KOPT-K1 (cell line): ENCODE measurements around the gene FMNL2.

Experiments
- H3K27ac ChIP-seq: fragments of 200-600 bp; sonication (generic); 2 replicates; pipeline ENCODE4 v1.5.1; 2016; ENCODE audit warnings: antibody characterized with exemption, mild to moderate bottlenecking, low read depth, low read length; ENCODE audit not compliant: poor library complexity, severe bottlenecking
- H3K36me3 ChIP-seq: fragments of 200-600 bp; sonication (generic); 2 replicates; pipeline ENCODE4 v1.5.1; 2017; ENCODE audit warnings: antibody characterized with exemption, mild to moderate bottlenecking, low read length, moderate library complexity; ENCODE audit not compliant: insufficient read depth
- H3K9me3 ChIP-seq: fragments of 200-600 bp; sonication (generic); 2 replicates; pipeline ENCODE4 v1.5.1; 2017; ENCODE audit warnings: antibody characterized with exemption, low read length, mild to moderate bottlenecking; ENCODE audit not compliant: insufficient read depth, poor library complexity, severe bottlenecking

FMNL2 gene

GRCh38 chr2:152623775-152624174 is 288.8 kb downstream of the FMNL2 start:
- no peak overlapping the region for H3K27ac ChIP-seq
- no peaks in the 10 kb centered on the region for H3K9me3 ChIP-seq
- H3K36me3 ChIP-seq: no peaks in the 10 kb centered on the region

- Histone ChIP-seq H3K27ac (no peak overlapping the region), H3K36me3 (no peaks in the 10 kb centered on the region), H3K9me3 (no peaks in the 10 kb centered on the region)
These were observed 289.8 kb downstream of the FMNL2 start for GRCh38 chr2:152624805-152625204.

GRCh38 chr2:152626911-152627339 is 292.0 kb downstream of the FMNL2 start:
- H3K36me3 ChIP-seq: no peaks in the 10 kb centered on the region
- H3K9me3 ChIP-seq: no peaks in the 10 kb centered on the region
- H3K27ac ChIP-seq: no peak overlapping the region

- Histone ChIP-seq H3K27ac (no peak overlapping the region), H3K9me3 (no peaks in the 10 kb centered on the region), H3K36me3 (no peaks in the 10 kb centered on the region)
These were observed 292.5 kb downstream of the FMNL2 start for GRCh38 chr2:152627351-152627957.

- H3K9me3 ChIP-seq: no peaks in the 10 kb centered on the region
- H3K27ac ChIP-seq: no peak overlapping the region
- no peaks in the 10 kb centered on the region for H3K36me3 ChIP-seq
These were observed 294.2 kb downstream of the FMNL2 start for GRCh38 chr2:152629202-152629601.

- no peaks in the 10 kb centered on the region for H3K36me3 ChIP-seq
- no peak overlapping the region for H3K27ac ChIP-seq
- no peaks in the 10 kb centered on the region for H3K9me3 ChIP-seq
These were observed 295.5 kb downstream of the FMNL2 start for GRCh38 chr2:152630466-152630865.

GRCh38 chr2:152632736-152633135 is 297.8 kb downstream of the FMNL2 start:
- Histone ChIP-seq H3K36me3 (no peaks in the 10 kb centered on the region), H3K9me3 (no peaks in the 10 kb centered on the region), H3K27ac (no peak overlapping the region)

GRCh38 chr2:152635635-152636298 is 300.8 kb downstream of the FMNL2 start:
- no peaks in the 10 kb centered on the region for H3K9me3 ChIP-seq
- no peak overlapping the region for H3K27ac ChIP-seq
- no peaks in the 10 kb centered on the region for H3K36me3 ChIP-seq

- no peaks in the 10 kb centered on the region for H3K9me3 ChIP-seq
- no peaks in the 10 kb centered on the region for H3K36me3 ChIP-seq
- H3K27ac ChIP-seq: no peak overlapping the region
These were observed 302.3 kb downstream of the FMNL2 start for GRCh38 chr2:152637251-152637650.

- no peak overlapping the region for H3K27ac ChIP-seq
- H3K36me3 ChIP-seq: no peaks in the 10 kb centered on the region
- no peaks in the 10 kb centered on the region for H3K9me3 ChIP-seq
These were observed 303.1 kb downstream of the FMNL2 start for GRCh38 chr2:152638056-152638455.

GRCh38 chr2:152638590-152638989 is 303.6 kb downstream of the FMNL2 start:
- no peaks in the 10 kb centered on the region for H3K9me3 ChIP-seq
- no peak overlapping the region for H3K27ac ChIP-seq
- H3K36me3 ChIP-seq: no peaks in the 10 kb centered on the region

- Histone ChIP-seq H3K9me3 (no peaks in the 10 kb centered on the region), H3K36me3 (peaks cover 11% of the 10 kb centered on the region), H3K27ac (no peak overlapping the region)
These were observed 309.4 kb downstream of the FMNL2 start for GRCh38 chr2:152644189-152644873.

GRCh38 chr2:152646264-152646663 is 311.3 kb downstream of the FMNL2 start:
- no peaks in the 10 kb centered on the region for H3K9me3 ChIP-seq
- no peak overlapping the region for H3K27ac ChIP-seq
- H3K36me3 ChIP-seq: peaks cover 31% of the 10 kb centered on the region

- H3K36me3 ChIP-seq: peaks cover 36% of the 10 kb centered on the region
- no peak overlapping the region for H3K27ac ChIP-seq
These were observed 311.8 kb downstream of the FMNL2 start for GRCh38 chr2:152646775-152647174.

GRCh38 chr2:152647552-152647951 is 312.6 kb downstream of the FMNL2 start:
- peaks cover 44% of the 10 kb centered on the region for H3K36me3 ChIP-seq
- H3K27ac ChIP-seq: no peak overlapping the region
- no peaks in the 10 kb centered on the region for H3K9me3 ChIP-seq

More at GRCh38 chr2:152646775-152647174, 311.8 kb downstream of the FMNL2 start:
- no peaks in the 10 kb centered on the region for H3K9me3 ChIP-seq
